ENCODE results near the gene NFIC. TPM values are rescaled to one million over a fixed set of nuclear protein-coding genes. Genes with fewer than 3 reads are reported as not detected.

Gene NFIC
- total RNA-seq, 4 donors from 2014 or later, result 34.7 to 191 (median 64.9) TPM

DNA sequence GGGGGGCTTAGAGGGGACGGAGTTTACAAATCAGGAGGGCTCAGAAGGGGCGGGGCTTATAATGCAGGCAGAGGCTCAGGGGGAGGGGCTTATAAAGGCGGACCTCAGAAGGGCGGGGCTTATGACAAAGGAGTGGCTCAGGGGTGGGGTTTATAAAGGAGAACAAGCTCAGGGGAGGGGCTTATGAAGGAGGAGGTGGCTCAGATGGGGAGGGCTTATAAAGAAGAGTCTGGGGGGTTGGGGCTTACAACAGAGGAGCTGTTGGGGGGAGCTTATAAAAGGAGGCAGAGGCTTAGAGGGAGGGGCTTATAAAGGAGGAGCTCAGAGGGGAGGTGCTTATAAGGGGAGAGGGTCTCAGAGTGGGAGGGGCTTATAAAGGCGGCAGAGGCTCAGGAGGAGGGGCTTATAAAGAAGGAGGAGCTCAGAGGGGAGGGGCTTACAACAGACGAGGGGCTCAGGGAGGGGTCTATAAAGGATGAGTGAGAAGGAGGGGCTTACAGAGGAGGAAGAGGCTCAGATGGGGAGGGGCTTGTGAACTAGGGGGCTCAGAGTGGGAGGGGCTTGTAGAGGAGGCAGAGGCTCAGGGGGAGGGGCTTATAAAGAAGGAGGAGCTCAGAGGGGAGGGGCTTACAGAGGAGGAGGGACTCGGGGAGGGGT, 112.9 kb downstream of the NFIC start:
- H3K27me3 ChIP-seq, result peaks cover 0 to 3% of the 10 kb centered on the region in 2 donors
- H3K36me3 ChIP-seq, result peaks cover 0 to 19% (median 0%) of the 10 kb centered on the region in 3 donors
- no peak for TF ChIP-seq POLR2A (IDR thresholded peaks at IDR 0.05)
- TF ChIP-seq, protein P1, sequence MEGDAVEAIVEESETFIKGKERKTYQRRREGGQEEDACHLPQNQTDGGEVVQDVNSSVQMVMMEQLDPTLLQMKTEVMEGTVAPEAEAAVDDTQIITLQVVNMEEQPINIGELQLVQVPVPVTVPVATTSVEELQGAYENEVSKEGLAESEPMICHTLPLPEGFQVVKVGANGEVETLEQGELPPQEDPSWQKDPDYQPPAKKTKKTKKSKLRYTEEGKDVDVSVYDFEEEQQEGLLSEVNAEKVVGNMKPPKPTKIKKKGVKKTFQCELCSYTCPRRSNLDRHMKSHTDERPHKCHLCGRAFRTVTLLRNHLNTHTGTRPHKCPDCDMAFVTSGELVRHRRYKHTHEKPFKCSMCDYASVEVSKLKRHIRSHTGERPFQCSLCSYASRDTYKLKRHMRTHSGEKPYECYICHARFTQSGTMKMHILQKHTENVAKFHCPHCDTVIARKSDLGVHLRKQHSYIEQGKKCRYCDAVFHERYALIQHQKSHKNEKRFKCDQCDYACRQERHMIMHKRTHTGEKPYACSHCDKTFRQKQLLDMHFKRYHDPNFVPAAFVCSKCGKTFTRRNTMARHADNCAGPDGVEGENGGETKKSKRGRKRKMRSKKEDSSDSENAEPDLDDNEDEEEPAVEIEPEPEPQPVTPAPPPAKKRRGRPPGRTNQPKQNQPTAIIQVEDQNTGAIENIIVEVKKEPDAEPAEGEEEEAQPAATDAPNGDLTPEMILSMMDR (IDR thresholded peaks at IDR 0.05), result no peak
- H3K4me1 ChIP-seq, result peaks cover 0 to 32% (median 0%) of the 10 kb centered on the region in 4 donors
- no peaks in the 10 kb centered on the region for H3K9me3 ChIP-seq
- peak overlapping the region in 2 of 4 donors; percentile 56 to 68 for H3K4me3 ChIP-seq
- H3K27ac ChIP-seq, result peak overlapping the region in 2 of 4 donors; percentile 88 to 95
- DNase-seq, result peak in 2 of 3 donors; percentile 42 to 71

DNA sequence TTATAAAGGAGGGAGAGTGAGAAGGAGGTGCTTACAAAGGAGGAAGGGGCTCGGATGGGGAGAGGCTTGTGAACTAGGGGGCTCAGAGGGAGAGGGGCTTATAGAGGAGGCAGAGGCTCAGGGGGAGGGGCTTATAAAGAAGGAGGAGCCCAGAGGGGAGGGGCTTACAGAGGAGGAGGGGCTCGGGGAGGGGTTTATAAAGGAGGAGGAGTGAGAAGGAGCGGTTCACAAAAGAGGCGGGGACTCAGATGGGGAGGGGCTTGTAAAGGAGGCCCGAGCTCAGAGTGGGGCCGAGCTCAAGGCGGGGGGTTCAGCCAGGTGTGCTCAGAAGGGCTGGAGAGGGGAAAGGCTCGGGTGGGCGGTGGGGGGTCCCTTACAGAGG, 113.4 kb downstream of the NFIC start:
- H3K36me3 ChIP-seq, result peaks cover 0 to 13% (median 0%) of the 10 kb centered on the region in 3 donors
- H3K27ac ChIP-seq, result peak overlapping the region in 3 of 4 donors; percentile 69 to 95 (median 88)
- peak overlapping the region in 3 of 4 donors; percentile 27 to 68 (median 56) for H3K4me3 ChIP-seq
- TF ChIP-seq, protein P1 (IDR thresholded peaks at IDR 0.05), result no peak
- no peak for TF ChIP-seq POLR2A (IDR thresholded peaks at IDR 0.05)
- peak in 2 of 3 donors; percentile 75 to 78 for DNase-seq
- H3K4me1 ChIP-seq, result peaks cover 0 to 27% (median 0%) of the 10 kb centered on the region in 4 donors
- H3K9me3 ChIP-seq, result no peaks in the 10 kb centered on the region
- H3K27me3 ChIP-seq, result peaks cover 0 to 3% of the 10 kb centered on the region in 2 donors

DNA sequence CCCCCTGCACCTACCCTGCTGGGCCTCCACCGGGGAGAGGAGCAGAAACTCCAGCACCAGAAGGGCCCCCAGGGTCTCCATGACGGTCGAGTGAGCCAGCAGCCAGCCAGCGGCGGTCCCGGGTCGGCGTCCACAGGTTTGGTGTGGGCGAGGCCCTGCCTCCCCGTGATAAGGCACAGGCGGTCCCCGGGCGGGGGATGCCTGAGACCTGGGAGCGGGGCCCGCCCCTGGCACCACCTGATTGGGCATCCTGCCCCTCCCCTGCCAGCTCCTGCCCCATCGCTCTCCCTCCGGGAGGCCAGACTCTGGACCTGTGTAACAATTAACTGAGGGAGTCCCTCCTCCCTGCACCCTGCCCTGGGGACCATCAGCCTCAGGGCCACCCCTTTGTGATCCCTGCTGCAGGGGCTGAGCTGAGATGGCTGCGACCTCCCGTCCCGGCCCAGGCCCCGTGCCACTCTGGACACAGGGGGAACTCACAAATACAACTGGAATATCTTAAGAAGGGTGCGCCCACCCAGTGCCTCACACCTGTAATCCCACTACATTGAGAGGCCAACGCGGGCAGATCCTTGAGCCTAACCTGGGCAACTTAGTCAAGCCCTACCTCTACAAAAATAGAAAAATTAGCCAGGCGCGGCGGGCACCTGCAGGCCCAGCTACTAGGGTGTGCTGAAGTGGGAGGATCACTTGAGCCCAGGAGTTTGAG, 114.2 kb downstream of the NFIC start, which contains the start of gene SMIM24:
TSS of gene SMIM24 (minus strand) at position 143 of the 709 bp plus-strand sequence. CDS start at position 81, 62 bp downstream.
- peaks cover 0 to 3% of the 10 kb centered on the region in 2 donors for H3K27me3 ChIP-seq
- peak in 2 of 3 donors; percentile 89 to 94 for DNase-seq

DNA sequence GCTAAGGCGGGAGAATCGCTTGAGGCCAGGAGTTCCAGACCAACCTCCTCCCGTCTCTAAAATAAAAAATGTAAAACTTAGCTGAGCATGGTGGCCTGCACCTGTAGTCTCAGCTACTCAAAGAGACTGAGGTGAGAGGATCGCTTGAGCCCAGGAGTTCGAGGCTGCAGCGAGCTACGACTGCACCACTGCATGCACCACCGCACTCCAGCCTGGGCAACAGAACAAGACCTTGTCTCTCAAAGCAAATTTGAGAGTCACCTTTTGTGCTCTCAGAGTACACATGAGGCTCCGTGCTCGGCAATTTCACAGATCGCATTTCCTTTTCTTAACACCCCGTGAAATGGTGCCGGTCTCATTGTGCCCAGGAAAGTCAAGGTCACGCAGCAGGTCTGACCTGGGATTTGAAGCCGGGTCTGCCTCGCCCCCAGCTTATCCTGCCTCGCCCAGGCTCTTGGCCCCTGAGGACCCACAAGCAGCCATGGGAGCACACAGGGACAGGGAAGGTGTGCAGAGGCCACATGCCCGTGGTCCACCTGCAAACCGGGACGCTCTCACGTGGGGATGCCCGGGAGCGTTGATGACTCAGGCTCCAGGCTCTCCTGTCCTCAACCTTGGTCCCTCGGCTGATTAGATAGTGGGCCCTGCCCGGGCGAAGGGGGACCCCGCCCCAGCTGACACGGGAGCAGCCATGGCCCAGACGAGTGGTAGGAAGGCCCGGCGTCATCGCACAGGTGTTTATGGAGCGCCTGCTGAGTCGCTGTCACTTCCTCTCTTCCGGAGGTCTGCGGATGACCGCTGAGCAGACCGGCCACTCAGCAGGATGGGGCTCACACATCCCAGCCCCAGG, 115.1 kb downstream of the NFIC start:
- Histone ChIP-seq H3K4me3 (peak overlapping the region in 2 of 4 donors; percentile 50 to 62), H3K27ac (peak overlapping the region in 3 of 4 donors; percentile 78 to 95 (median 88)), H3K4me1 (peaks cover 0 to 27% (median 0%) of the 10 kb centered on the region in 4 donors), H3K36me3 (peaks cover 0 to 5% (median 0%) of the 10 kb centered on the region in 3 donors), H3K9me3 (no peaks in the 10 kb centered on the region), H3K27me3 (peaks cover 0 to 3% of the 10 kb centered on the region in 2 donors)
- TF ChIP-seq POLR2A (IDR thresholded peaks at IDR 0.05), result peak; percentile 52 to 63
- TF ChIP-seq, protein P1 (IDR thresholded peaks at IDR 0.05), result no peak
- DNase-seq, result peak in 2 of 3 donors; percentile 88 to 89

More for the DNA sequence above, 114.2 kb downstream of the NFIC start, which contains the start of gene SMIM24:
- H3K4me1 ChIP-seq, result peaks cover 0 to 27% (median 0%) of the 10 kb centered on the region in 4 donors
- TF ChIP-seq, protein P1 (IDR thresholded peaks at IDR 0.05), result no peak
- TF ChIP-seq POLR2A (IDR thresholded peaks at IDR 0.05), result peak; percentile 94 to 96
- no peaks in the 10 kb centered on the region for H3K9me3 ChIP-seq
- H3K4me3 ChIP-seq, result peak within 1 kb of the TSS in 3 of 4 donors; percentile 27 to 68 (median 56)
- peak within 1 kb of the TSS in 3 of 4 donors; percentile 69 to 95 (median 88) for H3K27ac ChIP-seq
- peaks cover 0 to 6% (median 0%) of the 10 kb centered on the region in 3 donors for H3K36me3 ChIP-seq

All from Peyer's patch (tissue), 4 donors.